ENCODE measurements around the gene ZP3. TPM values are rescaled to one million over a fixed set of nuclear protein-coding genes. Genes with fewer than 3 reads are reported as not detected.
"Not testable (repeated sequence)": the region's sequence is repeated elsewhere in the genome, so short reads cannot be mapped to it uniquely, and the experiment has no call there.

ZP3 gene
- total RNA-seq, 1 experiment from 2014 or later, result 14.2 TPM

GRCh38 chr7:76445577-76446008 is 20.8 kb downstream of the ZP3 start:
- CTCF ChIA-PET; H2AFZ ChIP-seq; H3K9me2 ChIP-seq (ENCODE audit: insufficient read depth); BruUV-seq (replicated peaks); H3K27me3 ChIP-seq (ENCODE audit: insufficient read depth, low read depth); H3F3A ChIP-seq (ENCODE audit: insufficient read depth, low read depth); intact Hi-C loops (cut with micrococcal nuclease; ENCODE audit: unreplicated experiment); H3K4me3 ChIP-seq; H3K4me1 ChIP-seq (replicated peaks; ENCODE audit: insufficient read depth); H4K20me1 ChIP-seq (ENCODE audit: insufficient read depth); H3K79me2 ChIP-seq (ENCODE audit: low read depth); H3K36me3 ChIP-seq (ENCODE audit: low read depth); POLR2A ChIA-PET (ENCODE audit: unreplicated experiment); H3K9me3 ChIP-seq (ENCODE audit: insufficient read depth, low read depth): not testable (repeated sequence)
- Histone ChIP-seq H3K4me2 (peak overlapping the region; percentile 51; the same call in 1 of the 2 replicates), H3K27ac (peak overlapping the region; percentile 72)
- DNase-seq, result peak; percentile 77 to 80

- H3K4me1 ChIP-seq (replicated peaks; ENCODE audit: insufficient read depth); H2AFZ ChIP-seq; intact Hi-C loops (cut with micrococcal nuclease; ENCODE audit: unreplicated experiment); H3K4me3 ChIP-seq; H3F3A ChIP-seq (ENCODE audit: insufficient read depth, low read depth); H3K27me3 ChIP-seq (ENCODE audit: insufficient read depth, low read depth); POLR2A ChIA-PET (ENCODE audit: unreplicated experiment); H3K9me3 ChIP-seq (ENCODE audit: insufficient read depth, low read depth); DNase-seq; H4K20me1 ChIP-seq (ENCODE audit: insufficient read depth); H3K79me2 ChIP-seq (ENCODE audit: low read depth); H3K4me2 ChIP-seq; H3K9me2 ChIP-seq (ENCODE audit: insufficient read depth); H3K36me3 ChIP-seq (ENCODE audit: low read depth); BruUV-seq (replicated peaks): not testable (repeated sequence)
- CTCF ChIA-PET, result interaction anchor here (0.6 kb wide), 1 partner anchor 917 kb away, joined by 5 read pairs; no protein-coding TSS in a partner anchor
- peak overlapping the region; percentile 75 for H3K27ac ChIP-seq
Observed at GRCh38 chr7:76457017-76457416, 32.3 kb downstream of the ZP3 start.

GRCh38 chr7:76458504-76458903 is 33.8 kb downstream of the ZP3 start:
- H3K79me2 ChIP-seq (ENCODE audit: low read depth); H3K4me1 ChIP-seq (replicated peaks; ENCODE audit: insufficient read depth); H3K4me2 ChIP-seq; H3K36me3 ChIP-seq (ENCODE audit: low read depth); H3K4me3 ChIP-seq; H4K20me1 ChIP-seq (ENCODE audit: insufficient read depth); CTCF ChIA-PET; intact Hi-C loops (cut with micrococcal nuclease; ENCODE audit: unreplicated experiment); H3K9me3 ChIP-seq (ENCODE audit: insufficient read depth, low read depth); H2AFZ ChIP-seq; BruUV-seq (replicated peaks); H3F3A ChIP-seq (ENCODE audit: insufficient read depth, low read depth); POLR2A ChIA-PET (ENCODE audit: unreplicated experiment); H3K9me2 ChIP-seq (ENCODE audit: insufficient read depth); H3K27me3 ChIP-seq (ENCODE audit: insufficient read depth, low read depth): not testable (repeated sequence)
- H3K27ac ChIP-seq, result peak overlapping the region; percentile 47; the same call in 1 of the 2 replicates
- peak in 1 of 2 experiments; percentile 77 for DNase-seq

GRCh38 chr7:76460767-76461166 is 36.0 kb downstream of the ZP3 start:
- H3K27ac ChIP-seq; BruUV-seq (replicated peaks); intact Hi-C loops (cut with micrococcal nuclease; ENCODE audit: unreplicated experiment); H2AFZ ChIP-seq; DNase-seq; H3F3A ChIP-seq (ENCODE audit: insufficient read depth, low read depth); H3K4me1 ChIP-seq (replicated peaks; ENCODE audit: insufficient read depth); H4K20me1 ChIP-seq (ENCODE audit: insufficient read depth); CTCF ChIA-PET; H3K4me3 ChIP-seq; H3K4me2 ChIP-seq; H3K9me3 ChIP-seq (ENCODE audit: insufficient read depth, low read depth); H3K27me3 ChIP-seq (ENCODE audit: insufficient read depth, low read depth); H3K36me3 ChIP-seq (ENCODE audit: low read depth); POLR2A ChIA-PET (ENCODE audit: unreplicated experiment); H3K9me2 ChIP-seq (ENCODE audit: insufficient read depth): not testable (repeated sequence)
- peaks cover 11% of the 10 kb centered on the region for H3K79me2 ChIP-seq (ENCODE audit: low read depth)

GRCh38 chr7:76461464-76462101 is 36.8 kb downstream of the ZP3 start, which contains the start of gene DTX2:
TSS of gene DTX2 (plus strand) at chr7:76461709. CDS start at chr7:76480510, 18,801 bp downstream.
- BruUV-seq (replicated peaks); intact Hi-C loops (cut with micrococcal nuclease; ENCODE audit: unreplicated experiment); H3K36me3 ChIP-seq (ENCODE audit: low read depth); H3K9me2 ChIP-seq (ENCODE audit: insufficient read depth); H3K4me1 ChIP-seq (replicated peaks; ENCODE audit: insufficient read depth); H3K4me2 ChIP-seq; POLR2A ChIA-PET (ENCODE audit: unreplicated experiment); H2AFZ ChIP-seq; H3F3A ChIP-seq (ENCODE audit: insufficient read depth, low read depth); H3K27ac ChIP-seq; H3K9me3 ChIP-seq (ENCODE audit: insufficient read depth, low read depth); CTCF ChIA-PET; H3K27me3 ChIP-seq (ENCODE audit: insufficient read depth, low read depth); H4K20me1 ChIP-seq (ENCODE audit: insufficient read depth): not testable (repeated sequence)
- Histone ChIP-seq H3K79me2 (ENCODE audit: low read depth) (peaks cover 13% of the 10 kb centered on the region), H3K4me3 (0 out of 2 replicates have a peak within 1 kb of the TSS, but pooled peaks have one; percentile 44)
- DNase-seq, result peak in 1 of 2 experiments; percentile 55

GRCh38 chr7:76462271-76462882 is 37.6 kb downstream of the ZP3 start:
- H4K20me1 ChIP-seq (ENCODE audit: insufficient read depth); intact Hi-C loops (cut with micrococcal nuclease; ENCODE audit: unreplicated experiment); H3K9me3 ChIP-seq (ENCODE audit: insufficient read depth, low read depth); H2AFZ ChIP-seq; H3K4me2 ChIP-seq; H3K9me2 ChIP-seq (ENCODE audit: insufficient read depth); CTCF ChIA-PET; H3K4me1 ChIP-seq (replicated peaks; ENCODE audit: insufficient read depth); H3K4me3 ChIP-seq; H3K36me3 ChIP-seq (ENCODE audit: low read depth); H3K27me3 ChIP-seq (ENCODE audit: insufficient read depth, low read depth); POLR2A ChIA-PET (ENCODE audit: unreplicated experiment); H3K27ac ChIP-seq; DNase-seq; H3F3A ChIP-seq (ENCODE audit: insufficient read depth, low read depth): not testable (repeated sequence)
- BruUV-seq (replicated peaks), result TSS peak; percentile 63
- H3K79me2 ChIP-seq (ENCODE audit: low read depth), result peaks cover 18% of the 10 kb centered on the region

- H3K36me3 ChIP-seq (ENCODE audit: low read depth); H3K9me2 ChIP-seq (ENCODE audit: insufficient read depth); H3K4me3 ChIP-seq; H3F3A ChIP-seq (ENCODE audit: insufficient read depth, low read depth); intact Hi-C loops (cut with micrococcal nuclease; ENCODE audit: unreplicated experiment); H3K9me3 ChIP-seq (ENCODE audit: insufficient read depth, low read depth); H3K4me2 ChIP-seq; H3K27me3 ChIP-seq (ENCODE audit: insufficient read depth, low read depth); BruUV-seq (replicated peaks); CTCF ChIA-PET; H2AFZ ChIP-seq; H3K4me1 ChIP-seq (replicated peaks; ENCODE audit: insufficient read depth); POLR2A ChIA-PET (ENCODE audit: unreplicated experiment); H4K20me1 ChIP-seq (ENCODE audit: insufficient read depth); H3K27ac ChIP-seq; DNase-seq: not testable (repeated sequence)
- peaks cover 20% of the 10 kb centered on the region for H3K79me2 ChIP-seq (ENCODE audit: low read depth)
Observed at GRCh38 chr7:76464959-76465358, 40.2 kb downstream of the ZP3 start.

Data from PC-9 (cell line).